Measurements from ENCODE around the gene ZDHHC21.

ZDHHC21 gene

GRCh38 chr9:14652729-14653377 is 40.4 kb downstream of the ZDHHC21 start:
- peak; percentile 62 for DNase-seq
- Histone ChIP-seq H3K27ac (ENCODE audit: low read depth, low read length) (no peak overlapping the region), H3K36me3 (ENCODE audit: control insufficient read depth, insufficient read depth, low read length) (no peaks in the 10 kb centered on the region)

GRCh38 chr9:14650596-14650995 is 42.6 kb downstream of the ZDHHC21 start:
- Histone ChIP-seq H3K4ac (ENCODE audit: low read depth, low read length) (no peak overlapping the region), H3K18ac (ENCODE audit: low read length) (no peak overlapping the region), H2BK120ac (ENCODE audit: low read depth, low read length) (no peak overlapping the region), H3K36me3 (ENCODE audit: control insufficient read depth, insufficient read depth, low read length) (no peaks in the 10 kb centered on the region), H3K4me1 (ENCODE audit: control insufficient read depth, low read depth, low read length) (no peaks in the 10 kb centered on the region), H3K56ac (ENCODE audit: low read length) (no peak overlapping the region), H3K27ac (ENCODE audit: low read depth, low read length) (no peak overlapping the region), H2AK5ac (ENCODE audit: low read length) (no peak overlapping the region), H2BK5ac (ENCODE audit: low read length) (no peak overlapping the region), H3K27me3 (ENCODE audit: insufficient read depth, low read length, poor library complexity) (no peaks in the 10 kb centered on the region), H3K4me3 (ENCODE audit: low read length) (no peak overlapping the region), H3K23ac (ENCODE audit: low read length) (no peak overlapping the region), H4K5ac (ENCODE audit: low read length) (no peak overlapping the region), H3K79me2 (ENCODE audit: control insufficient read depth, insufficient read depth, low read length) (no peaks in the 10 kb centered on the region), H3K79me1 (ENCODE audit: low read length) (no peaks in the 10 kb centered on the region), H3K9ac (ENCODE audit: low read length) (no peak overlapping the region), H3K4me2 (ENCODE audit: low read length) (no peak overlapping the region), H4K8ac (ENCODE audit: low read depth, low read length) (no peak overlapping the region), H2BK15ac (replicated peaks; ENCODE audit: low read depth) (no peak overlapping the region)
- no CpG with 5 or more reads among the region's 1 CpG for WGBS (ENCODE audit: extremely low coverage, insufficient coverage, low lambda C conversion rate)
- no peak for DNase-seq

More at GRCh38 chr9:14652729-14653377, 40.4 kb downstream of the ZDHHC21 start:
- no peaks in the 10 kb centered on the region for H3K4me1 ChIP-seq (ENCODE audit: control insufficient read depth, low read depth, low read length)
- no peak overlapping the region for H3K18ac ChIP-seq (ENCODE audit: low read length)
- no peak overlapping the region for H2BK120ac ChIP-seq (ENCODE audit: low read depth, low read length)
- H3K27me3 ChIP-seq (ENCODE audit: insufficient read depth, low read length, poor library complexity) = no peaks in the 10 kb centered on the region
- no peak overlapping the region for H3K4me2 ChIP-seq (ENCODE audit: low read length)
- no peak overlapping the region for H3K4me3 ChIP-seq (ENCODE audit: low read length)
- no CpG with 5 or more reads among the region's 4 CpGs for WGBS (ENCODE audit: extremely low coverage, insufficient coverage, low lambda C conversion rate)
- no peak overlapping the region for H3K56ac ChIP-seq (ENCODE audit: low read length)
- H3K79me2 ChIP-seq (ENCODE audit: control insufficient read depth, insufficient read depth, low read length) = no peaks in the 10 kb centered on the region
- no peak overlapping the region for H3K9ac ChIP-seq (ENCODE audit: low read length)
- H3K4ac ChIP-seq (ENCODE audit: low read depth, low read length) = no peak overlapping the region
- no peak overlapping the region for H2AK5ac ChIP-seq (ENCODE audit: low read length)
- H4K8ac ChIP-seq (ENCODE audit: low read depth, low read length) = no peak overlapping the region
- no peak overlapping the region for H4K5ac ChIP-seq (ENCODE audit: low read length)
- no peak overlapping the region for H3K23ac ChIP-seq (ENCODE audit: low read length)
- no peaks in the 10 kb centered on the region for H3K79me1 ChIP-seq (ENCODE audit: low read length)
- H2BK5ac ChIP-seq (ENCODE audit: low read length) = no peak overlapping the region
- H2BK15ac ChIP-seq (replicated peaks; ENCODE audit: low read depth) = no peak overlapping the region

- no peak overlapping the region for H3K4me2 ChIP-seq (ENCODE audit: low read length)
- no peak overlapping the region for H3K18ac ChIP-seq (ENCODE audit: low read length)
- no peak overlapping the region for H2BK5ac ChIP-seq (ENCODE audit: low read length)
- DNase-seq = no peak
- no peak overlapping the region for H3K27ac ChIP-seq (ENCODE audit: low read depth, low read length)
- WGBS (ENCODE audit: extremely low coverage, insufficient coverage, low lambda C conversion rate) = no CpG with 5 or more reads among the region's 3 CpGs
- no peak overlapping the region for H4K8ac ChIP-seq (ENCODE audit: low read depth, low read length)
- no peaks in the 10 kb centered on the region for H3K79me2 ChIP-seq (ENCODE audit: control insufficient read depth, insufficient read depth, low read length)
- no peaks in the 10 kb centered on the region for H3K27me3 ChIP-seq (ENCODE audit: insufficient read depth, low read length, poor library complexity)
- no peak overlapping the region for H2AK5ac ChIP-seq (ENCODE audit: low read length)
- no peak overlapping the region for H3K9ac ChIP-seq (ENCODE audit: low read length)
- H4K5ac ChIP-seq (ENCODE audit: low read length) = no peak overlapping the region
- no peak overlapping the region for H3K4ac ChIP-seq (ENCODE audit: low read depth, low read length)
- no peak overlapping the region for H3K4me3 ChIP-seq (ENCODE audit: low read length)
- H3K23ac ChIP-seq (ENCODE audit: low read length) = no peak overlapping the region
- H3K79me1 ChIP-seq (ENCODE audit: low read length) = no peaks in the 10 kb centered on the region
- no peaks in the 10 kb centered on the region for H3K36me3 ChIP-seq (ENCODE audit: control insufficient read depth, insufficient read depth, low read length)
- no peaks in the 10 kb centered on the region for H3K4me1 ChIP-seq (ENCODE audit: control insufficient read depth, low read depth, low read length)
- no peak overlapping the region for H3K56ac ChIP-seq (ENCODE audit: low read length)
- no peak overlapping the region for H2BK15ac ChIP-seq (replicated peaks; ENCODE audit: low read depth)
- no peak overlapping the region for H2BK120ac ChIP-seq (ENCODE audit: low read depth, low read length)
Observed at GRCh38 chr9:14645648-14646047, 47.6 kb downstream of the ZDHHC21 start.

- no peak overlapping the region for H3K23ac ChIP-seq (ENCODE audit: low read length)
- no peak overlapping the region for H3K4me2 ChIP-seq (ENCODE audit: low read length)
- H3K79me1 ChIP-seq (ENCODE audit: low read length) = no peaks in the 10 kb centered on the region
- H3K56ac ChIP-seq (ENCODE audit: low read length) = no peak overlapping the region
- no peak overlapping the region for H2BK5ac ChIP-seq (ENCODE audit: low read length)
- no peak overlapping the region for H4K5ac ChIP-seq (ENCODE audit: low read length)
- H3K27me3 ChIP-seq (ENCODE audit: insufficient read depth, low read length, poor library complexity) = no peaks in the 10 kb centered on the region
- H2AK5ac ChIP-seq (ENCODE audit: low read length) = no peak overlapping the region
- no peaks in the 10 kb centered on the region for H3K36me3 ChIP-seq (ENCODE audit: control insufficient read depth, insufficient read depth, low read length)
- H2BK120ac ChIP-seq (ENCODE audit: low read depth, low read length) = no peak overlapping the region
- H2BK15ac ChIP-seq (replicated peaks; ENCODE audit: low read depth) = no peak overlapping the region
- DNase-seq = no peak
- no peak overlapping the region for H3K4me3 ChIP-seq (ENCODE audit: low read length)
- no CpG with 5 or more reads among the region's 1 CpG for WGBS (ENCODE audit: extremely low coverage, insufficient coverage, low lambda C conversion rate)
- no peak overlapping the region for H3K18ac ChIP-seq (ENCODE audit: low read length)
- H3K4ac ChIP-seq (ENCODE audit: low read depth, low read length) = no peak overlapping the region
- H3K4me1 ChIP-seq (ENCODE audit: control insufficient read depth, low read depth, low read length) = no peaks in the 10 kb centered on the region
- no peak overlapping the region for H3K9ac ChIP-seq (ENCODE audit: low read length)
- H4K8ac ChIP-seq (ENCODE audit: low read depth, low read length) = no peak overlapping the region
- no peaks in the 10 kb centered on the region for H3K79me2 ChIP-seq (ENCODE audit: control insufficient read depth, insufficient read depth, low read length)
- no peak overlapping the region for H3K27ac ChIP-seq (ENCODE audit: low read depth, low read length)
Observed at GRCh38 chr9:14640967-14641366, 52.3 kb downstream of the ZDHHC21 start.

- WGBS (ENCODE audit: extremely low coverage, insufficient coverage, low lambda C conversion rate) = no CpG with 5 or more reads among the region's 2 CpGs
- H4K8ac ChIP-seq (ENCODE audit: low read depth, low read length) = no peak overlapping the region
- H2AK5ac ChIP-seq (ENCODE audit: low read length) = no peak overlapping the region
- no peak overlapping the region for H3K18ac ChIP-seq (ENCODE audit: low read length)
- H2BK15ac ChIP-seq (replicated peaks; ENCODE audit: low read depth) = no peak overlapping the region
- DNase-seq = no peak
- no peak overlapping the region for H2BK5ac ChIP-seq (ENCODE audit: low read length)
- H3K4me3 ChIP-seq (ENCODE audit: low read length) = no peak overlapping the region
- no peak overlapping the region for H2BK120ac ChIP-seq (ENCODE audit: low read depth, low read length)
- H3K4me2 ChIP-seq (ENCODE audit: low read length) = no peak overlapping the region
- no peaks in the 10 kb centered on the region for H3K27me3 ChIP-seq (ENCODE audit: insufficient read depth, low read length, poor library complexity)
- H3K4me1 ChIP-seq (ENCODE audit: control insufficient read depth, low read depth, low read length) = no peaks in the 10 kb centered on the region
- H3K36me3 ChIP-seq (ENCODE audit: control insufficient read depth, insufficient read depth, low read length) = no peaks in the 10 kb centered on the region
- H3K9ac ChIP-seq (ENCODE audit: low read length) = no peak overlapping the region
- H3K56ac ChIP-seq (ENCODE audit: low read length) = no peak overlapping the region
- no peak overlapping the region for H3K27ac ChIP-seq (ENCODE audit: low read depth, low read length)
- H4K5ac ChIP-seq (ENCODE audit: low read length) = no peak overlapping the region
- H3K4ac ChIP-seq (ENCODE audit: low read depth, low read length) = no peak overlapping the region
- no peaks in the 10 kb centered on the region for H3K79me1 ChIP-seq (ENCODE audit: low read length)
- H3K23ac ChIP-seq (ENCODE audit: low read length) = no peak overlapping the region
- no peaks in the 10 kb centered on the region for H3K79me2 ChIP-seq (ENCODE audit: control insufficient read depth, insufficient read depth, low read length)
Observed at GRCh38 chr9:14640294-14640693, 52.9 kb downstream of the ZDHHC21 start.
